Measurements from ENCODE around the gene TRIP4.
A peak's percentile ranks its signal among the peaks of the same experiment; 100 is the strongest.
"Not testable (repeated sequence)": the region's sequence is repeated elsewhere in the genome, so short reads cannot be mapped to it uniquely, and the experiment has no call there.

The TRIP4 gene

GRCh38 chr15:64387562-64388168, at the start of gene TRIP4:
Gene TRIP4, plus strand, starts transcription at chr15:64387836. Its CDS starts 28 bp downstream, at chr15:64387864.
- DNase-seq (ENCODE audit: low read depth in 3 of 3, low spot score in 1 of 3), result peak; percentile 88 to 91 (median 90)

- DNase-seq (ENCODE audit: low read depth in 3 of 3, low spot score in 1 of 3), result no peak
Observed at GRCh38 chr15:64340355-64340754, 47.3 kb upstream of the TRIP4 start.

GRCh38 chr15:64341961-64342360, 45.7 kb upstream of the TRIP4 start:
- no peak for DNase-seq (ENCODE audit: low read depth in 3 of 3, low spot score in 1 of 3)

- DNase-seq (ENCODE audit: low read depth in 3 of 3, low spot score in 1 of 3), result no peak
Observed at GRCh38 chr15:64343222-64343621, 44.4 kb upstream of the TRIP4 start.

- DNase-seq (ENCODE audit: low read depth in 3 of 3, low spot score in 1 of 3), result no peak
Observed at GRCh38 chr15:64343841-64344240, 43.8 kb upstream of the TRIP4 start.

GRCh38 chr15:64344651-64345294, 42.9 kb upstream of the TRIP4 start:
- no peak for DNase-seq (ENCODE audit: low read depth in 3 of 3, low spot score in 1 of 3)

GRCh38 chr15:64346242-64346641, 41.4 kb upstream of the TRIP4 start:
- DNase-seq (ENCODE audit: low read depth in 3 of 3, low spot score in 1 of 3), result not testable (repeated sequence)

DNA sequence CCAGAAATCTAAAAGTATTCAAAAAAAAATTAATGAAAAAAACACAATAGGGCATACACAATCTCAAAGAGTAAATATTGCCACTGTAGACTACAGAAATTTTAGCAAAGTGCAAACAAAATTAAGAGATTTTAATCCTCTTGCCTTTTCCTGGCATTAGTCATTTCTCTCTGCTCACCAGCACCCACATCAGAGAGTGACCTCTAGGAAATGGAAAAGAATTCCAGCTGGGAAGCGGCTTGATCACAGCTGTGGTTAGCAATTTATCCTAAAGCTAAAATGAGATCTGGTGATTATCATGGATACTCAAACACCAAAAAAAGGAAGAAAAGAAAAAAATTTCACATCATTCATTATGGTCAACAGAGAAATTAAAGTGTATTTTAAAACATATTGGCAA, 39.2 kb upstream of the TRIP4 start:
- DNase-seq (ENCODE audit: low read depth in 3 of 3, low spot score in 1 of 3), result no peak

DNA sequence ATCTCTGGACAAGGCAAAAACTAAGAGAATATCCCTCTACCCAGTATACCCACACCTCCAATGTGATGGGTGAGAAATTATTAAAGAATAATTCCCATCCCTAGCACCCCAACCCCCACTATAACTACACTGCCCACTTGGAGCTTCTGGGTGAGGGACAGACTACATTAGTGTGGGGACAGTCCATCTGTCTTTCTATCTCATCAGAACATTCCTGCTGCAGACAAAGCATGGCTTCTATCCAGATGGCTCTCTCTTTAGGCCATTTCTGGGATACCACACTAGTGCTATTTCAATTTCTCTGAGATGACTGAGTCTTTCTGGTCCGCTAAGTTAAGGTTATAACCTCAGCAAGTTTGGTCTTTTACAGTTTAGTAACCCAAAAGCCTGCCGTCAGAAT, 38.3 kb upstream of the TRIP4 start:
- DNase-seq (ENCODE audit: low read depth in 3 of 3, low spot score in 1 of 3), result no peak

- no peak for DNase-seq (ENCODE audit: low read depth in 3 of 3, low spot score in 1 of 3)
Observed at GRCh38 chr15:64351265-64351664, 36.4 kb upstream of the TRIP4 start.

GRCh38 chr15:64354688-64355344, 32.8 kb upstream of the TRIP4 start:
- no peak for DNase-seq (ENCODE audit: low read depth in 3 of 3, low spot score in 1 of 3)

- no peak for DNase-seq (ENCODE audit: low read depth in 3 of 3, low spot score in 1 of 3)
Observed at GRCh38 chr15:64355348-64355943, 32.2 kb upstream of the TRIP4 start.

DNA sequence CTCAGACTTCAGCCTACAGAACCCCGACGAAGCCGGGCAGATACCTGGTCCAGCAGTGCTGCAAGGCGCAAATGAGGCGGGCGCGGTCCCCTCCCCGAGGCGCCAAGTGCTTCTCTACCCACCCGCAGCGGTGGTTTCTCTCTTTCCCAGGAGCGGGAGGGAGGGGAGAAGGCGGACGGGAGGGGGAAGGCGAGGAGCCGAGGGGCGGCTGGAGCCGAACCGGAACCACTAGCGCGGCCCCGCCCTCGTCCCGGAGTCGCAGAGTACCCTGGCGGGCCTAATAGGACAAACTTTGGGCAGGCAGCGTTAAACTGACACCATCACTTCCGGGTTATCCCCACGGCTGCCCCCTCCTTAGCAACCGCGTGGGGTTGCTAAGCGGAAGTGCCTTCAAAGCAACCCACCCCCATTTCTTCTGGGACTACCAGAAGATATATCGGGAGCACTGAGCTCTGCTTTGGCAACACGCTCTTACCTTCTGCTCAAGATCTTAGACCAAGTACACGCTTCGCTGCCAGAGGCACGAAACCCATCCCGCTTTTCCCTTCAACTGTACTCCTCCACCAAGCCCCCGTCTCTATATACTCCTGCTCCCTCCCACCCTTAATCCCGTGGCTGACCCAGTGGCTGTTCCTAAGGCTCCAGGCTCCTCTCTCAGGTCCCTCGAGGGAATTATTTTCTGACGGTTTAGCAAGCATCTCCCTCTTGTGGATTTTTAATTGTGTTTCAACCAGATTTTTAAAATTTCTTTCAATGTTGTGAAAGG, 31.5 kb upstream of the TRIP4 start, which contains the start of gene CSNK1G1:
TSS of gene CSNK1G1 (minus strand) at position 230 of the 766 bp plus-strand sequence. CDS start 55,674 bp downstream, outside the sequence.
- peak; percentile 75 to 85 (median 81) for DNase-seq (ENCODE audit: low read depth in 3 of 3, low spot score in 1 of 3)

- no peak for DNase-seq (ENCODE audit: low read depth in 3 of 3, low spot score in 1 of 3)
Observed at GRCh38 chr15:64356710-64357040, 31.0 kb upstream of the TRIP4 start.

DNA sequence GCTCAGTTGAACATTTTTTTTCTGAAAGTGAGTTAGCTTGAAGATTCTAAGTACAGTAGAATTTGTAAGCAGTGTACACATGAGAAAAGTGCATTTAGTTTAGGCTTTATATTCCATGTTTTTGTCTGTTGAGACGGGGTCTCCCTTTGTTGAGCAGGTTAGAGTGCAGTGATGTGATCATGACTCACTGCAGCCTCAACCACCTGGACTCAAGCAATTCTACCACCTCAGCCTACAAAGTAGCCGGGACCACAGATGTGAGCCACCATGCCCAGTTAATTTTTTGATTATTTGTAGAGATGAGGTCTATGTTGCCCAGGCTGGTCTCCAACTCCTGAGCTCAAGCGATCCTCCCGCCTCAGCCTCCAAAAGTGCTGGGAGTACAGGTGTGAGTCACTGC, 26.4 kb upstream of the TRIP4 start:
- no peak for DNase-seq (ENCODE audit: low read depth in 3 of 3, low spot score in 1 of 3)

DNA sequence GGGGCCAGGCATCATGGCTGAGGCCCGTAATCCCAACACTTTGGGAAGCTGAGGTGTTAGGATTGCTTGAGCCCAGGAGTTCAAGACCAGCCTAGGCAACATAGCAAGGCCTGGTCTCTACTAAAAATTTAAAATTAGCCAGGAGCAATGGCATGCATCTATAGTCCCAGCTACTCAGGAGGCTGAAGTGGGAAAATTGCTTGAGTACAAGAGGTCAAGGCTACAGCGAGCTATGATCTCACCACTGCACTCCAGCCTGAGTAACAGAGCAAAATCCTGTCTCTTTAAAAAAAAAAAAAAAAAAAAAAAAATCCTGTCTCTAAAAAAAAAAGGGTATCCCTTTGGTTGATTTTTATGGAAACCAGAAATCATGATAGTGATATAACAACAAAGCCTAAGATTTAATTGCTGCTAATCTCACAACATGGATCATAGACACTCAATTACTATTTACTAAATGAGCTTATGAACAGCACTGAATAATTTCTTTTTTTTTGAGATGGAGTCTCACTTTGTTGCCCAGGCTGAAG, 18.5 kb upstream of the TRIP4 start:
- no peak for DNase-seq (ENCODE audit: low read depth in 3 of 3, low spot score in 1 of 3)

DNA sequence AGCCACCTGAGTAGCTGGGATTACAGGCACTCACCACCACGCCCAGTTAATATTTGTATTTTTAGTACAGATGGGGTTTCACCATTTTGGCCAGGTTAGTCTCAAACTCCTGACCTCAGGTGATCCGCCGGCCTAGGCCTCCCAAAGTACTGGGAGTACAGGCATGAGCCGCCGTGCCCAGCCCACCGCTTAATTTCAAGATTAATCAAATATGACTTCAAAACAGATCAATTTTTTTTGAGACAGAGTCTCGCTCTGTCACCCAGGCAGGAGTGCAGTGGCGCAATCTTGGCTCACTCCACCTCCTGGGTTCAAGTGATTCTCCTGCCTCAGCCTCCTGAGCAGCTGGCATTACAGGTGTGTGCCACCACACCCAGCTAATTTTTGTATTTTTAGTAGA, 16.3 kb upstream of the TRIP4 start:
- DNase-seq (ENCODE audit: low read depth in 3 of 3, low spot score in 1 of 3), result not testable (repeated sequence)

DNA sequence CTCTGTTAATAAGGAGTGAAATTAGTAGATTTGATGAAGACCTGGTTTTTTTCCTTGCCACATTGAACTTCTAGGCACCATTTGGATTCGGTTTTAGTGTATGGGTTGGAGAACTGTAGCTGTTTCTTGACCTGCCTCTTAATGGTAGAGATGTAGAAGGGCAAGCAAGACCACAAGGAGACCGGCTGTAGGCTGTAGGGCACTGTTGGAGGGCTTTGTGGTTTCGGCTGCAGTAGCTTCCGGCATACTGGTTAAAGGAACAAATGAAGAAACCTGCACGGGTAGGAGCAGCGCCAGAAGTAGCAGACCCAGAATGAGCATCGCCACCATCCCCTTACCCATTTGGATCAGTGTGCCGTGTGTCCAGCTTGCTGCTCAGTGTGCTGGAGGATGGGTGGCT, 14.3 kb upstream of the TRIP4 start:
- DNase-seq (ENCODE audit: low read depth in 3 of 3, low spot score in 1 of 3), result no peak

DNA sequence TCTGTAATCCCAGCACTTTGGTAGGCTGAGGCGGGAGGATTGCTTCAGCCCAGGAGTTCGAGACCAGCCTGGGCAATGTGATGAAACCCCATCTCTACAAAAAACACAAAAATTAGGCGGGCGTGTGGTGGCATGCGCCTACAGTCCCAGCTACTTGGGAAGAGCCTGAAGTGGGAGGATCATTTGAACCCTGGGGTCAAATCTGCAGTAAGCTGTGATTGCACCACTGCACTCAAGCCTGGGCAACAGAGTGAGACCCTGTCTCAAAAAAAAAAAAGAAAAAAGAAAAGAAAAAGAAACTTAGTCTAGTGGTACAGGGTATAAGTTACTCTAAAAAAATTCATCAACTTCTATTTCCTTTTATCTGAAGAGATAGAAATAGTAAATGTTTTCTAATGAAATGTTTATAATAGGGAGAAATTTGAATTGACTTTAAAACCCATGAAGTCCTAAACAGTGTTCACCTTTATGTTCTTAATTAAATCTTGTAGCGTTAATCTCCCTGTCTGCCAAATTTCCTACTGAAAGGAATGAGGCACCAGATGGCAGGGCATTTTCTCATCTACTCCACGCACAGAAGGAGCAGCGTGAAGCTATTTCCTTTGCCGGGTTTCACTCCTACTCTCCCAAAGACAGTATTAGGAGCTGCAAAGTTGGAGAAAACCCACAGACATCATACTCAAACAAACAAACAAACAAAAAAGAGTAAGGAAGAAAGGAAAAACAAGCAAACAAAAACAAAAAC, 8.2 kb upstream of the TRIP4 start:
- no peak for DNase-seq (ENCODE audit: low read depth in 3 of 3, low spot score in 1 of 3)

- not testable (repeated sequence) for DNase-seq (ENCODE audit: low read depth in 3 of 3, low spot score in 1 of 3)
Observed at GRCh38 chr15:64380130-64380870, 7.3 kb upstream of the TRIP4 start.
